ENCODE measurements around the gene TOMT.

The TOMT gene

GRCh38 chr11:72135891-72136683 lies 30.4 kb downstream of the TOMT start:
- H3K27ac ChIP-seq (ENCODE audit: poor library complexity, severe bottlenecking), result peak overlapping the region; percentile 11
- DNase-seq (ENCODE audit: low spot score), result no peak
- H3K27me3 ChIP-seq (ENCODE audit: insufficient read depth, poor library complexity, severe bottlenecking), result no peaks in the 10 kb centered on the region
- H3K36me3 ChIP-seq (ENCODE audit: low read depth), result peaks cover 8% of the 10 kb centered on the region; the same call in 1 of the 2 replicates
- no peak overlapping the region for H3K4me3 ChIP-seq (ENCODE audit: severe bottlenecking)
- H3K9me3 ChIP-seq (ENCODE audit: severe bottlenecking), result no peaks in the 10 kb centered on the region
- no peak for TF ChIP-seq CTCF (IDR thresholded peaks at IDR 0.05; ENCODE audit: poor library complexity, severe bottlenecking)
- peaks cover 14% of the 10 kb centered on the region for H3K4me1 ChIP-seq (ENCODE audit: insufficient read depth, poor library complexity, severe bottlenecking)
- no peak for ATAC-seq (ENCODE audit: low read depth)

- Histone ChIP-seq H3K4me3 (ENCODE audit: severe bottlenecking) (no peak overlapping the region), H3K9me3 (ENCODE audit: severe bottlenecking) (no peaks in the 10 kb centered on the region), H3K27me3 (ENCODE audit: insufficient read depth, poor library complexity, severe bottlenecking) (no peaks in the 10 kb centered on the region), H3K27ac (ENCODE audit: poor library complexity, severe bottlenecking) (peak overlapping the region; percentile 11), H3K4me1 (ENCODE audit: insufficient read depth, poor library complexity, severe bottlenecking) (peaks cover 21% of the 10 kb centered on the region), H3K36me3 (ENCODE audit: low read depth) (peaks cover 12% of the 10 kb centered on the region; the same call in 1 of the 2 replicates)
- ATAC-seq (ENCODE audit: low read depth), result no peak
- DNase-seq (ENCODE audit: low spot score), result no peak
- no peak for TF ChIP-seq CTCF (IDR thresholded peaks at IDR 0.05; ENCODE audit: poor library complexity, severe bottlenecking)
Measured at GRCh38 chr11:72136684-72137262, 31.0 kb downstream of the TOMT start.

- H3K9me3 ChIP-seq (ENCODE audit: severe bottlenecking), result no peaks in the 10 kb centered on the region
- H3K27me3 ChIP-seq (ENCODE audit: insufficient read depth, poor library complexity, severe bottlenecking), result no peaks in the 10 kb centered on the region
- no peak for TF ChIP-seq CTCF (IDR thresholded peaks at IDR 0.05; ENCODE audit: poor library complexity, severe bottlenecking)
- DNase-seq (ENCODE audit: low spot score), result no peak
- peaks cover 20% of the 10 kb centered on the region for H3K36me3 ChIP-seq (ENCODE audit: low read depth)
- no peak overlapping the region for H3K4me3 ChIP-seq (ENCODE audit: severe bottlenecking)
- peaks cover 32% of the 10 kb centered on the region for H3K4me1 ChIP-seq (ENCODE audit: insufficient read depth, poor library complexity, severe bottlenecking)
- no peak for ATAC-seq (ENCODE audit: low read depth)
- H3K27ac ChIP-seq (ENCODE audit: poor library complexity, severe bottlenecking), result peak overlapping the region; percentile 99
Measured at GRCh38 chr11:72138821-72139390, 33.2 kb downstream of the TOMT start.

GRCh38 chr11:72139500-72139899 lies 33.8 kb downstream of the TOMT start:
- no peak for DNase-seq (ENCODE audit: low spot score)
- no peak for TF ChIP-seq CTCF (IDR thresholded peaks at IDR 0.05; ENCODE audit: poor library complexity, severe bottlenecking)
- Histone ChIP-seq H3K4me3 (ENCODE audit: severe bottlenecking) (no peak overlapping the region), H3K27ac (ENCODE audit: poor library complexity, severe bottlenecking) (peak overlapping the region; percentile 99), H3K27me3 (ENCODE audit: insufficient read depth, poor library complexity, severe bottlenecking) (no peaks in the 10 kb centered on the region), H3K36me3 (ENCODE audit: low read depth) (peaks cover 24% of the 10 kb centered on the region), H3K4me1 (ENCODE audit: insufficient read depth, poor library complexity, severe bottlenecking) (peaks cover 38% of the 10 kb centered on the region), H3K9me3 (ENCODE audit: severe bottlenecking) (no peaks in the 10 kb centered on the region)
- ATAC-seq (ENCODE audit: low read depth), result no peak
